Dedifferentiated amniotic fluid mesenchymal stem cell (primary cell): ENCODE data around the gene BICC1.
A peak's percentile ranks its signal among the peaks of the same experiment; 100 is the strongest.

ENCODE experiments used
- DNase-seq: peaks from one replicate; pipeline ENCODE4 v3.0.0-alpha.2; 2016; ENCODE audit errors: extremely low spot score

Gene BICC1

DNA sequence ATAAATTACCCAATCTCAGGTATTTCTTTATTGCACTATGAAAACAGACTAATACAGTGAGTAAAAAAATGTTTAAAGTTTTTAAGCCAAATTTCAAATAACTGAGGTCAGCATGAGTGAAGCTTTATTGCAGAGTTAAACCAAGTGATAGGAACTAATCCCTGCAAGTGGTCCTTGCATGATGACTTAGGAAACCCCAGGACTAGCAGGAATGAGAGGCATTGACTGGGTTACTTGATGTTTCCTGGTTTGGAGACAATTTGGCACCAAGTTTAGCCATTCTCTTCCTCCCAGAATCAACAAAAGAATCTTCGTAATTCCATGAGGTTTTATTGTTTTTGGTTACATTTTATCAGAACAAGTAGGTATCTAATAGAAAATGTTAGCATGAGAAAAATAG lies 194.2 kb downstream of the BICC1 start:
- no peak for DNase-seq

GRCh38 chr10:58712141-58712540 lies 199.5 kb downstream of the BICC1 start:
- no peak for DNase-seq

DNA sequence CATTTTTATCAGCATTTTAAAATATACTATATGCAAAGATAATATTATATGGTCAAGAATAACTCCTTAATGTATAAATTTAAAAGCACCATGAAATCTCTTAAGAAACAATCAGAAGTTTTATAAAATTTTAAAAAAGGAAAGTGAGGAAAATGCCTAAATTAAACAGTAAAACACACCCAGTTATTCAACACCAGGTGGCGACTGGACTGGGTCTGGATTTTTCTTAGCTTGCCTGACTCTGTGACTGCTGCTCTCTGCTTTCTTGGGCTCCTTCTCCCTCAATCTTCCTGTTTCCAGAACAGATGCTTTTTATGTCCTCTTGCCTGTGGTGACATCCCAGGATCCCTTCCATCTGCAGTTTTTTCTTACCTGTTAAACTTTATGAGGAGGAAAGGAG lies 200.3 kb downstream of the BICC1 start:
- DNase-seq: no peak

DNA sequence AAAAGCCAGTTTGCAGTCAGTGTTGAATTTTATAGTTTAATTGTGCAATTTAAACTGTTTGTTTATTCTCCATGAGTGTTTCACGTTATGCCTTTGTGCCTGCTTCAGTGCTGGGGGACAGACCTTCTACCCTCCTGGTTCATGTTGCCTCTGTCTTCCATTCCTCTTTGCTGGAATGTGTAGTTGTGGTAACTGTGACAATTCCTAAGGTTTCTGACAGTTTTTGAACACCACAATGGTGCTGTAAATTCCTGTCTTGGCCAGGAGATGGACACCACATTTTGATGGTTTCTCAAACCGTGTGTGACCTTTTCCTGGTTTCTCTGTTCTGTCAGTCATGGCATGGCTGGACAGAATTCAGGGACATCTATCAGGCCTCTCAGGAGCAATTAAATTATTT lies 201.7 kb downstream of the BICC1 start:
- DNase-seq: no peak

DNA sequence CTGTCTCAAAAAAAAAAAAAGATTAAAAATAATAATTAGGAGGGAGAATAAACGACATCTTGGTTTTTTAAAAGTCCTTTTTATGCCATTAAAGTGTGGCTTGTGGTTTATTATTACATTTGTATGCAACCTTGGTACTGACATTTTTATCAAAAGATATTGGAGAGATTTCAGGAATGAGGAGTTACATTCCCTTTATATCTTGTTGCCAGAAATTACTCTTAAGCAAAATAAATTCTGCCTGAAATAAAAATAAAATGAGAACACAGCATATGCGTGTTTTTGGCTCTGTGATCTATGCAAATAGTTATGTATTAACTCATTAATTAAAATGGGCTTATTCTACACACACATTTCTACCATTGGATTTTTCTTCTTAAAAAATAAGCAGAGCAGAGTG lies 202.4 kb downstream of the BICC1 start:
- DNase-seq: no peak

DNA sequence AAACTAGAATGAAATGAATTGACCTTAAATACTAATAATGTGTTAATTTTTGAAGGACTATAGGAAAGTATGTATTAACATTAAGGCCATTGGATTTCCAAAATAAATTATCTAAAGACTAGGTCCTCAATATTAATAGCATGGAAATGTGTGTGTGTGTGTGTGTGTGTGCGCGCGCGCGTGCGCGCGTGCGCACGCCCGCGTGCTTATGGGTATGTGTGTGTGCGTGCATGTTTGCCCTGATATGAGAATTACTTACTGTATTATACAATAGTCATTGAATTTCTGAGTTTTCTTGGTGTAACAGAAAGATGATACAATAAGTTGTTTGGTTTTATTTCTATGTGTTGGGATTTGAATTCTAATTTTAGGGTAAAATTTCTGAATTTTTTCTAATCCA lies 205.9 kb downstream of the BICC1 start:
- DNase-seq: no peak

- DNase-seq: no peak
Measured at GRCh38 chr10:58721601-58722281, 209.1 kb downstream of the BICC1 start.

DNA sequence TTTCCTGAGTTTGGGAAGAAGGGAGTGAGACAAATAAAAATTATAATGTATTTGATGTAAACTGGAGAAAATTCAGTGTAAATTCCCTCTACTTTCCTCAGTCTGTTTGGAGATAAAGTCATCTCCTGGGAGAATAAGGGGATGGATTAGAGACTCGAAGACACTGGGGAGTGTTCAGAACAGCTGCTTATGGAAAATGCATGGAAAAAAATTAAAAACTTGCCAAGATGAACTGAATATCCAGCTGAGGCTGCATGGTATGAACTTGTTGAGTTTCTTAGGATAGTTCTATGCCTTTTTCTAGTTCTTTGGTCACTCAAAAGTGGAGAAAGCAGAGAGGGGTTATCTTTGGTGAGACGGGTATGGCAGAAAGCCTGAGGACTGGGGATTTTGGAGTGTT lies 210.5 kb downstream of the BICC1 start:
- DNase-seq: no peak

GRCh38 chr10:58723966-58724365 lies 211.3 kb downstream of the BICC1 start:
- no peak for DNase-seq

- DNase-seq: no peak
Measured at GRCh38 chr10:58724781-58725180, 212.1 kb downstream of the BICC1 start.

DNA sequence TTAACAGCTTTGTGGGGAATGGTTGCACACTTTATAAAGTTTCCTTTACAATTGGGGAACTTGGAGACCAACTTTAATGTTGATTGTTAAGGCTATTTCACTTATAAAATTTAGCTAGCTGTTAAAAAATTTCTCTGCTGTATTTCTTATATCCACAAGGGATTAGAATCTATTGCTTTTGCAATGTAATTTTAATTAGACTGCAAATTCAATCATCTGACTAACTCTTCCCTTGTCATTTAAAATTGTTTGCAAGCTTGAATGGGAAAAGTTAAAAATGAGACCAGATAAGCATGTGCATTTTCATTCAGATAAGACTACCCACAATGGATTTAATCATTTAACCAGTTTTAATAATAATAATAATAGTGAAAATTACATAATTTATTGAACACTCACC lies 213.2 kb downstream of the BICC1 start:
- no peak for DNase-seq

DNA sequence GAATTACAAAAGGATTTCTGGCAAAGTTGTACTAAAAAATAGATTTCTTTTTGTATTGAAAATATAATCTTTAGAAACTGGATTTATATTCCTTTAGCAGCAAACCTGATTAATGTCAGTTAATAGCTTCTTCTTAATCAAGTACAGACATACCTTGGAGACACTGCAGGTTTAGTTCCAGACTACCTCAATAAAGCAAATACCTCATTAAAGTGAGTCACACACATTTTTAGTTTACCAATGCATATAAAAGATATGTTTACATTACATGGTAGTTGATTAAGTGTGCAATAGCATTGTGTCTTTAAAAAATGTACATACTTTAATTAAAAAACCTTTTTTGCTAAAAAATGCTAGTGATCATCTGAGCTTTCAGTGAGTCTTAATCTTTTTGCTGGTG lies 215.0 kb downstream of the BICC1 start:
- DNase-seq: no peak

DNA sequence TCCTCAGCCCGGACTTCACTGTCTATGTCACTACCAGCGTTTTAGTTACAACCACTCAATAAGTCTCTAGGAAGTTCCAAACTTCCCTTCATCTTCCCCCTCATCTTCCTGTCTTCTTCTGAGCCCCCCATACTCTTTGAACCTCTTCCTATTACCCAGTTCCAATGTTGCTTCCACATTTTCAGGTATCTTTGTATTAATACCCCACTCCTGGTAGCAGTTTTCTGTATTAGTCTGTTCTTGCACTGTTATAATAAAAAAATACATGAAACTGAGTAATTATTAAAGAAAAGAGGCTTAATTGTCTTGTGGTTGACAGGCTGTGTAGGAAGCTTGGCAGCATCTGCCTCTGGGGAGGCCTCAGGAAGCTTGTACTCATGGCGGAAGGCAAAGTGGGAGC lies 218.6 kb downstream of the BICC1 start:
- no peak for DNase-seq

DNA sequence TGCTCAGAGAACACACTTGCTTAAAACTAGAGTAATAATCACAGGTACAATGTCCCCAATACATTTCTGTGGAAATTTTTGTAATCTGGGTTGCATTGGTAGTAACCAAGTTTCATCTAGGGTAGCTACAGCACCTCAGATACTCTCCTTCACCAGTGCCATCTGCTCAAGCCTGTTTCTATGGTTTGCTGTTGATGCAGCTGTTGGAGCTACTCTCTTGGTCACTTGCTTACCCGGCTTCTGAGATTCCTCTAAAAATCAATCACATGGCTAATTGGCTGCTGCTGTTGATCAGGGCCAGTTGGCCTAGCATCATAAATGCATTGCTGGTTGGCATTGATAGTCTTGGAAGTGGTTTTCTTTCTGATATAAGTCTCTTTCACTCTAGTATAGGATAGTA lies 220.8 kb downstream of the BICC1 start:
- DNase-seq: no peak

GRCh38 chr10:58734116-58734515 lies 221.4 kb downstream of the BICC1 start:
- peak; percentile 28 for DNase-seq

DNA sequence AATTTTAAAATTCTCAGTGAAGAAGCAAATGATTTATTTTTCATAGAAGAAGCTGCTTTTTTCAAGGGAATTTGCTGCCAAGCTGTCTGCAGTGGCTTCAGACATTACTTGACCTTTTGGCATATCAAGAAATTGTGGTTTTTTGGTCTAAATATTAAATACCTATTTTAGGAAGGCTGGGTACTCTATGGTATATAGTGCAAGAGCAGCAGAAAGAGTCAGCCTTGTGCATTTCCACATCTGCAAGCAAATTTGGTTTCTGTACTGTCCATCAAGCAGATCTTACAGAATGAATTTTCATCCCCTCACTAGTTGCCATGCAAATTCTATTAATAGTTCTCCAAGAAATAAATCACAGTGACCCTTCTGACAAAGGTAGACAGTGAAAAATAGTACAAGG lies 222.0 kb downstream of the BICC1 start:
- no peak for DNase-seq

DNA sequence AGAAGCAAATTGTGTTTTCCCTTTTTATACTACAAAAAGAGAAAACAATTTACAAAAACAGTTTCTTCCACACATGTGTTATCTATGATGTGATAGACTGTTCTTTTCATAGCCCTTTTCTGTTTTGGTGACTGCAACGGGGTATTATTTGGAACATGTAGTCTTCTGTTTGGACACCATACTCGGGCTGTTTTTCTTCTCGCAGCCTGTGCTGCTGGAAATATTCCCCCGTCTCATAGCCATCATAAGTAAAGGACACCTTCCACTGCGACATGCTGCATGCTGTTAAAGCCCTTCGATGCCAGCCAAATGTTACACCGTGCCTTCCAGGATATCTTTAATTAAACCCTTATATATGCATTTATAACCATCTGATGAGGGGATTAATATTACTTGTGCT lies 222.4 kb downstream of the BICC1 start:
- no peak for DNase-seq

DNA sequence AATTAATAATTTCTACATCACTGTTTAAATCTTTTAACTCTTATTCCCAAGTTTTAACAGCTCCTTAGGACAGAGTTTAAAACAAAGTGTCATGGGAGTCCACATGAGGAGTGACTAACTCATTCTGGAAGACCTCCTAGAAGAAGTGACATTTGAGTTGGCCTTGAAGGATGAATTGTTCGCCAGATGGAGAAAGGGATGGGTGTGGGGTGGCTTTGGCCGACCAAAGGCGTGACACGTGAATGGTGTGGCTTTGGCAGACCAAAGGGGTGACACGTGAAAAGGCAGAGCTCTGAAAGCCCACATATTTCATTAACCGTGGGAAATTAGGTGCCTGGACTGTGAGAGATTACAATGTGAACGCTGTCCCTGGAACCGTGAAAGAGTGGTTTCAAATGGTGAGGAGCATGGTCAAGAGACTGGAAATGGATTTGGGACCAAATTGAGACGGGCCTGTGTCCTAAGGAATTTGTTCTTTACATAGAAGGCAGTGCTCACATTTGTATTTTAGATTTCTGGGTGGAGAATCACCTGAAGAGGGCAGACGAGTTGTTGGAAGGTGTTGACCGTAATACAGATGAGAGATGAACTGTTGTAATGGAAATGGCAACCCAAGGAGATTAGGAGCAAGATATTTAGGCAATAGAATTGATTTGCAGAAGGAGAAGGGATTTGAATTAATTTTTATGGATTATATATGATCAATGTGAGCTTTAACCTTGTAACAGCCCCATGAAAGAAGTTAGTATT lies 228.1 kb downstream of the BICC1 start:
- no peak for DNase-seq

GRCh38 chr10:58741673-58742072 lies 229.0 kb downstream of the BICC1 start:
- DNase-seq: no peak

GRCh38 chr10:58742141-58742540 lies 229.5 kb downstream of the BICC1 start:
- no peak for DNase-seq

- DNase-seq: peak; percentile 53
Measured at GRCh38 chr10:58743466-58744115, 230.9 kb downstream of the BICC1 start.

DNA sequence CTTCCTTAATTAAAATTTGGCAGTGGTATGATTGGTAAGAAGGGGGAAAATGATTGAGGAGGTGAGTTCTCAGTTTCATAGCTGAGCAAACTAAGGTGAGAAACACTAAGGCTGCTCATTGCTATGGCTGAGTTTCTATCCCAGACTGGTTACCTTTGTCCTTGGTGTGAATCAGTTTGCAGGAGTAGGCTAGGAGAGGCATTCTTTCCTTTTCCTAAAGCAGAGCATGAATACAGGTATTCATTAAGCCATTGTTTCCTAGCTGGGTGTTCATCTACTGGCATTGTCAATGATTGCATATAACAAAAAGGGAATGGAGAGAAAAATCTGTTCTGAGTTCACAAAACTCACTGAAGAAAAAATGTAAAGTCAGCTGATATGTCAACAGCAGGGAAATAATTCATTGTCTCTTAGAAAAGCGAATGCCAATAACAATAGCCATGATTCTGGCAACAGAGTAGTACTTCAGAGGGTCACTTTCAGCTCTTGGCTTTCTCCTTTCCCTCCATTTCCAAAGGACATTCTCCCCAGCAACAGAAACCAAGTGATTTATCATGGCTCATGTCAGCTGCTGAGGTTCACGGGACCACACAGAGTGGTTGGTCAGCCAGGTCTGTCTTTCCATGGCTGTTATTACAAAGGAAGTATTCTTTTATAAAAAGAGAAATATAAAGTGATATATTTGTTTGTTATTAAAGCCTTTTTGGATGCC lies 234.0 kb downstream of the BICC1 start:
- DNase-seq: no peak

DNA sequence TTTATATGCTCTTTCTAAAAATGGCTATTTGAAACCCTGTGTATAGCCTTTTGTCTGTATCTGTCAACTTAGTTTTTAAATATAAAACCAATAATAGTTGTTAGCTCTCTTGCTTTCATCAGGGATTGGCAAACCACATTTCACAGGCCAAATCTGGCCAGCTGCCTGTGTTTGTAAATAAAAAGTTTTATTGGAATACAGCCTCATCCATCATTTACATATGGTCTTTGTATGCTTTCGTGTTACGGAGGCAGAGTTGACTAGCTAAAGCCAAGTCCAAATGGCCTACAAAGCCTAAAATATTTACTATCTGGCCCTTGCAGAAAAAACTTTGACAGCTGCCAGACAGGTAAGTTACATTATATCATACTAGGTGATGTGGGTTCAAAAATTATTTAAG lies 235.0 kb downstream of the BICC1 start:
- DNase-seq: no peak
